GM10248 (cell line): ENCODE results near the gene GNAT2.

Experiments used
- CTCF ChIA-PET: fragments of 300-600 bp; sonication (Branson Sonifier 250); formaldehyde crosslinking; extraction: SDS; loops from one replicate; lab custom pipeline; 2021; ENCODE audit warnings: antibody characterized with exemption; lab: Yijun Ruan, JAX
- POLR2A ChIA-PET: fragments of 350-650 bp; sonication (Branson Sonifier 250); formaldehyde crosslinking; extraction: SDS; loops from one replicate; lab custom pipeline; 2020; ENCODE audit warnings: antibody characterized with exemption; lab: Yijun Ruan, JAX
- DNase-seq: peaks from one replicate; pipeline ENCODE4 v3.0.0; 2012; ENCODE audit errors: extremely low spot score
- TF ChIP-seq, protein P1 (sequence below): IDR thresholded peaks from 2 replicates; pipeline ENCODE4 v1.5.1; 2012; ENCODE audit warnings: mild to moderate bottlenecking, low read depth; ENCODE audit errors: extremely low read depth, missing control alignments, control extremely low read depth

The GNAT2 gene

DNA sequence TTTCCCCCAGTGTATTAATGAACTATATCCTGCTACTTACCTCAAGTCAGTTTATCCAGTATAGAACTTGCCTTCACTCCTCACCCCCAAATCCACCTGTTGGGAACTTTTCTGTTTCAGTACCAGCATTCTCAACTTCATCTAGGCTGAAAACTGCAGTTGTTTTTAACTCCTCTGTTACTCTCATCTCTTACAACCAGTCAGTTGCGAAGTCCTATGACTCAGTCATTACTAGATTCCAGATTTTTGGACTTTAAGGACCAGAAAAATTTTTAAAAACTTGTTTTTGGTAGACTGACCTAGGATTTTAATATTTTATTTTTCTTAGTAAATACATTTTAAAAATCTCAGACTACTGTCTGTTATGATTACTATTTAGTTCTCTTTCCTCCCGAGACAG is 62.9 kb downstream of the GNAT2 start:
- DNase-seq = no peak
- ChIA-PET CTCF (no interaction called here), POLR2A (no interaction called here)
- TF ChIP-seq, protein P1, sequence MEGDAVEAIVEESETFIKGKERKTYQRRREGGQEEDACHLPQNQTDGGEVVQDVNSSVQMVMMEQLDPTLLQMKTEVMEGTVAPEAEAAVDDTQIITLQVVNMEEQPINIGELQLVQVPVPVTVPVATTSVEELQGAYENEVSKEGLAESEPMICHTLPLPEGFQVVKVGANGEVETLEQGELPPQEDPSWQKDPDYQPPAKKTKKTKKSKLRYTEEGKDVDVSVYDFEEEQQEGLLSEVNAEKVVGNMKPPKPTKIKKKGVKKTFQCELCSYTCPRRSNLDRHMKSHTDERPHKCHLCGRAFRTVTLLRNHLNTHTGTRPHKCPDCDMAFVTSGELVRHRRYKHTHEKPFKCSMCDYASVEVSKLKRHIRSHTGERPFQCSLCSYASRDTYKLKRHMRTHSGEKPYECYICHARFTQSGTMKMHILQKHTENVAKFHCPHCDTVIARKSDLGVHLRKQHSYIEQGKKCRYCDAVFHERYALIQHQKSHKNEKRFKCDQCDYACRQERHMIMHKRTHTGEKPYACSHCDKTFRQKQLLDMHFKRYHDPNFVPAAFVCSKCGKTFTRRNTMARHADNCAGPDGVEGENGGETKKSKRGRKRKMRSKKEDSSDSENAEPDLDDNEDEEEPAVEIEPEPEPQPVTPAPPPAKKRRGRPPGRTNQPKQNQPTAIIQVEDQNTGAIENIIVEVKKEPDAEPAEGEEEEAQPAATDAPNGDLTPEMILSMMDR = no peak
